HG02938 (cell line): ENCODE results near the gene MYBPC2.
"Not testable (repeated sequence)": the region's sequence is repeated elsewhere in the genome, so short reads cannot be mapped to it uniquely, and the experiment has no call there.

Experiments
- ATAC-seq: cut with Tn5 transposase; IDR thresholded peaks from one replicate; pipeline ENCODE4 v1.9.1; 2021; ENCODE audit warnings: mild to moderate bottlenecking, moderate library complexity; ENCODE audit not compliant: unreplicated experiment

The MYBPC2 gene

GRCh38 chr19:50457300-50457699, 24.6 kb downstream of the MYBPC2 start:
- no peak for ATAC-seq

- no peak for ATAC-seq
Measured at GRCh38 chr19:50458396-50459066, 25.8 kb downstream of the MYBPC2 start.

GRCh38 chr19:50459067-50459456, 26.4 kb downstream of the MYBPC2 start:
- no peak for ATAC-seq

- no peak for ATAC-seq
Measured at GRCh38 chr19:50459638-50460037, 26.9 kb downstream of the MYBPC2 start.

GRCh38 chr19:50460161-50460765, 27.6 kb downstream of the MYBPC2 start:
- peak; percentile 61 for ATAC-seq

- ATAC-seq = no peak
Measured at GRCh38 chr19:50461066-50461875, 28.6 kb downstream of the MYBPC2 start.

GRCh38 chr19:50462970-50463369, 30.3 kb downstream of the MYBPC2 start:
- ATAC-seq = no peak

- ATAC-seq = no peak
Measured at GRCh38 chr19:50464348-50464747, 31.7 kb downstream of the MYBPC2 start.

GRCh38 chr19:50465000-50465399, 32.3 kb downstream of the MYBPC2 start:
- ATAC-seq = no peak

GRCh38 chr19:50465986-50466705, 33.5 kb downstream of the MYBPC2 start:
- ATAC-seq = no peak

- no peak for ATAC-seq
Measured at GRCh38 chr19:50466706-50467039, 34.0 kb downstream of the MYBPC2 start.

- no peak for ATAC-seq
Measured at GRCh38 chr19:50467566-50467965, 34.9 kb downstream of the MYBPC2 start.

GRCh38 chr19:50468818-50469217, 36.1 kb downstream of the MYBPC2 start:
- no peak for ATAC-seq

GRCh38 chr19:50473336-50473735, 40.6 kb downstream of the MYBPC2 start:
- ATAC-seq = not testable (repeated sequence)

- ATAC-seq = no peak
Measured at GRCh38 chr19:50475101-50475568, 42.4 kb downstream of the MYBPC2 start.

GRCh38 chr19:50475736-50476223, 43.1 kb downstream of the MYBPC2 start:
- ATAC-seq = peak; percentile 11

- peak; percentile 77 for ATAC-seq
Measured at GRCh38 chr19:50476224-50476906, 43.7 kb downstream of the MYBPC2 start, which contains the start of the genes EMC10 and GARIN5A. TSS of gene EMC10 (plus strand) at chr19:50476507. CDS start at chr19:50476545, 38 bp downstream. TSS of gene GARIN5A (minus strand) at chr19:50476848. CDS start at chr19:50476388, 460 bp downstream.

GRCh38 chr19:50476907-50477238, 44.2 kb downstream of the MYBPC2 start:
- no peak for ATAC-seq

GRCh38 chr19:50477751-50478515, 45.2 kb downstream of the MYBPC2 start:
- no peak for ATAC-seq
